PC-9 (cell line): ENCODE results near the gene STARD10.

Experiments
- CTCF ChIP-seq: fragments of 200-600 bp; sonication (generic); conservative IDR thresholded peaks from 2 replicates; pipeline ENCODE4 v1.6.1; 2017; ENCODE audit warnings: mixed run types, antibody characterized with exemption, mild to moderate bottlenecking, moderate library complexity
- EZH2 ChIP-seq: fragments of 200-600 bp; sonication (generic); IDR thresholded peaks from 2 replicates; pipeline ENCODE4 v1.8.0; 2017; ENCODE audit warnings: antibody characterized with exemption, low read depth

- no peak for TF ChIP-seq CTCF
- no peak for TF ChIP-seq EZH2
Measured at GRCh38 chr11:72782081-72782920, 11.5 kb downstream of the STARD10 start.
